ENCODE measurements around the gene SMARCAL1.

SMARCAL1 gene

GRCh38 chr2:216525972-216526371 is 113.7 kb downstream of the SMARCAL1 start:
- no peak overlapping the region for H2AFZ ChIP-seq (ENCODE audit: low read length)
- H3K4me3 ChIP-seq (ENCODE audit: low read length), result no peak overlapping the region
- TF ChIP-seq CTCF (IDR thresholded peaks at IDR 0.05; ENCODE audit: low read length) (no peak), EZH2 (optimal IDR thresholded peaks at IDR 0.05; ENCODE audit: low read depth, low read length) (no peak), EZH2phosphoT487 (IDR thresholded peaks at IDR 0.05; ENCODE audit: low read length) (no peak)
- no peaks in the 10 kb centered on the region for H3K9me2 ChIP-seq (replicated peaks; ENCODE audit: insufficient read depth, low read length)
- no peaks in the 10 kb centered on the region for H3K79me2 ChIP-seq (ENCODE audit: low read length)
- no peaks in the 10 kb centered on the region for H4K20me1 ChIP-seq (ENCODE audit: insufficient read depth, low read length)
- H3K4me2 ChIP-seq (ENCODE audit: low read depth, low read length), result no peak overlapping the region
- H3K27me3 ChIP-seq (replicated peaks; ENCODE audit: insufficient read depth, low read length), result no peaks in the 10 kb centered on the region
- H3K9ac ChIP-seq (ENCODE audit: low read length), result no peak overlapping the region
- H3K36me3 ChIP-seq (replicated peaks; ENCODE audit: insufficient read depth, low read length), result no peaks in the 10 kb centered on the region
- no peaks in the 10 kb centered on the region for H3K9me3 ChIP-seq (replicated peaks; ENCODE audit: insufficient read depth, low read length)
- DNase-seq, result no peak
- no peaks in the 10 kb centered on the region for H3F3A ChIP-seq (ENCODE audit: insufficient read depth, low read length)
- H3K4me1 ChIP-seq (ENCODE audit: low read length), result no peaks in the 10 kb centered on the region
- H3K27ac ChIP-seq (ENCODE audit: low read length), result no peak overlapping the region

- Histone ChIP-seq H2AFZ (ENCODE audit: low read length) (no peak overlapping the region), H3K9me3 (replicated peaks; ENCODE audit: insufficient read depth, low read length) (no peaks in the 10 kb centered on the region), H4K20me1 (ENCODE audit: insufficient read depth, low read length) (no peaks in the 10 kb centered on the region), H3K4me2 (ENCODE audit: low read depth, low read length) (no peak overlapping the region), H3K36me3 (replicated peaks; ENCODE audit: insufficient read depth, low read length) (no peaks in the 10 kb centered on the region), H3K9me2 (replicated peaks; ENCODE audit: insufficient read depth, low read length) (no peaks in the 10 kb centered on the region), H3F3A (ENCODE audit: insufficient read depth, low read length) (no peaks in the 10 kb centered on the region), H3K79me2 (ENCODE audit: low read length) (no peaks in the 10 kb centered on the region), H3K4me3 (ENCODE audit: low read length) (no peak overlapping the region), H3K27ac (ENCODE audit: low read length) (no peak overlapping the region), H3K9ac (ENCODE audit: low read length) (no peak overlapping the region), H3K27me3 (replicated peaks; ENCODE audit: insufficient read depth, low read length) (no peaks in the 10 kb centered on the region), H3K4me1 (ENCODE audit: low read length) (no peaks in the 10 kb centered on the region)
- no peak for TF ChIP-seq CTCF (IDR thresholded peaks at IDR 0.05; ENCODE audit: low read length)
- TF ChIP-seq EZH2 (optimal IDR thresholded peaks at IDR 0.05; ENCODE audit: low read depth, low read length), result no peak
- no peak for TF ChIP-seq EZH2phosphoT487 (IDR thresholded peaks at IDR 0.05; ENCODE audit: low read length)
- DNase-seq, result no peak
Observed at GRCh38 chr2:216526939-216527338, 114.7 kb downstream of the SMARCAL1 start.

- no peak overlapping the region for H2AFZ ChIP-seq (ENCODE audit: low read length)
- no peaks in the 10 kb centered on the region for H3K9me2 ChIP-seq (replicated peaks; ENCODE audit: insufficient read depth, low read length)
- no peaks in the 10 kb centered on the region for H3K9me3 ChIP-seq (replicated peaks; ENCODE audit: insufficient read depth, low read length)
- H3K4me1 ChIP-seq (ENCODE audit: low read length), result no peaks in the 10 kb centered on the region
- no peaks in the 10 kb centered on the region for H3K36me3 ChIP-seq (replicated peaks; ENCODE audit: insufficient read depth, low read length)
- H3K79me2 ChIP-seq (ENCODE audit: low read length), result no peaks in the 10 kb centered on the region
- no peak overlapping the region for H3K27ac ChIP-seq (ENCODE audit: low read length)
- no peak for DNase-seq
- no peaks in the 10 kb centered on the region for H4K20me1 ChIP-seq (ENCODE audit: insufficient read depth, low read length)
- H3F3A ChIP-seq (ENCODE audit: insufficient read depth, low read length), result no peaks in the 10 kb centered on the region
- no peaks in the 10 kb centered on the region for H3K27me3 ChIP-seq (replicated peaks; ENCODE audit: insufficient read depth, low read length)
- TF ChIP-seq EZH2phosphoT487 (IDR thresholded peaks at IDR 0.05; ENCODE audit: low read length) (no peak), CTCF (IDR thresholded peaks at IDR 0.05; ENCODE audit: low read length) (no peak), EZH2 (optimal IDR thresholded peaks at IDR 0.05; ENCODE audit: low read depth, low read length) (no peak)
- no peak overlapping the region for H3K4me2 ChIP-seq (ENCODE audit: low read depth, low read length)
- no peak overlapping the region for H3K9ac ChIP-seq (ENCODE audit: low read length)
- H3K4me3 ChIP-seq (ENCODE audit: low read length), result no peak overlapping the region
Observed at GRCh38 chr2:216527600-216527999, 115.3 kb downstream of the SMARCAL1 start.
